Smooth muscle cell (in vitro differentiated cells): ENCODE results near the gene CPN2. TPM values are rescaled to one million over a fixed set of nuclear protein-coding genes. Genes with fewer than 3 reads are reported as not detected.

Experiments used
- DNase-seq: peaks from one replicate; lab custom pipeline; 2025; ENCODE audit not compliant: unreplicated experiment; lab: John Stamatoyannopoulos, UW
- H2AFZ ChIP-seq: fragments of 200-600 bp; sonication (generic); 2 replicates; pipeline ENCODE4 v1.6.0; 2016; ENCODE audit warnings: antibody characterized with exemption, low read depth, mild to moderate bottlenecking
- H3F3A ChIP-seq: fragments of 200-600 bp; sonication (generic); 2 replicates; pipeline ENCODE4 v1.6.0; 2017; ENCODE audit warnings: antibody characterized with exemption, low read depth
- H3K27ac ChIP-seq: fragments of 200-600 bp; sonication (generic); 2 replicates; pipeline ENCODE4 v1.5.1; 2016; ENCODE audit warnings: low read depth, mild to moderate bottlenecking
- H3K27me3 ChIP-seq: fragments of 200-600 bp; sonication (generic); 2 replicates; pipeline ENCODE4 v1.6.1; 2016; ENCODE audit warnings: low read depth, mild to moderate bottlenecking
- H3K36me3 ChIP-seq: fragments of 200-600 bp; sonication (generic); 2 replicates; pipeline ENCODE4 v1.5.1; 2016; ENCODE audit warnings: low read depth
- H3K4me1 ChIP-seq: fragments of 200-600 bp; sonication (generic); 2 replicates; pipeline ENCODE4 v1.5.1; 2016; ENCODE audit warnings: low read depth
- H3K4me2 ChIP-seq: fragments of 200-600 bp; sonication (generic); 2 replicates; pipeline ENCODE4 v1.6.0; 2016; ENCODE audit warnings: mild to moderate bottlenecking
- H3K4me3 ChIP-seq: fragments of 200-600 bp; sonication (generic); 2 replicates; pipeline ENCODE4 v1.5.1; 2016; ENCODE audit warnings: mild to moderate bottlenecking
- H3K79me2 ChIP-seq: fragments of 200-600 bp; sonication (generic); 2 replicates; pipeline ENCODE4 v1.6.0; 2016; ENCODE audit warnings: low read depth, mild to moderate bottlenecking
- H3K9ac ChIP-seq: fragments of 200-600 bp; sonication (generic); 2 replicates; pipeline ENCODE4 v1.6.0; 2016; ENCODE audit warnings: low read depth
- H3K9me3 ChIP-seq: fragments of 200-600 bp; sonication (generic); replicated peaks from 2 replicates; pipeline ENCODE4 v1.5.1; 2016; ENCODE audit warnings: low read depth
- H4K20me1 ChIP-seq: fragments of 200-600 bp; sonication (generic); 2 replicates; pipeline ENCODE4 v1.6.0; 2016; ENCODE audit warnings: low read depth
- WGBS: methylation state at CpG from one replicate; pipeline ENCODE4 v1.1.7; 2016; ENCODE audit warnings: low lambda C conversion rate; 5-methylcytosine and 5-hydroxymethylcytosine counted together
- polyA plus RNA-seq: library from polyadenylated mRNA; unstranded; fragments of >200 nt; fragmentation: Nextera tagmentation; extraction: Ambion mirVana; gene quantifications from 2 replicates; pipeline ENCODE4 v1.2.1, GENCODE V29; 2016
- total RNA-seq: library from RNA; depleted of rRNA; stranded (reverse); fragments of >200 nt; gene quantifications from 2 replicates; pipeline ENCODE4 v1.2.3, GENCODE V29; 2014
- TF ChIP-seq, protein P1 (sequence below): fragments of 200-600 bp; sonication (generic); IDR thresholded peaks from 2 replicates; pipeline ENCODE4 v1.5.1; 2017; ENCODE audit warnings: borderline replicate concordance, mild to moderate bottlenecking, antibody characterized with exemption; ENCODE audit not compliant: insufficient read depth, poor library complexity, severe bottlenecking

Gene CPN2
- total and polyA plus RNA-seq, 2 experiments from 2014 or later, result 0.13 TPM; not detected in 1

DNA sequence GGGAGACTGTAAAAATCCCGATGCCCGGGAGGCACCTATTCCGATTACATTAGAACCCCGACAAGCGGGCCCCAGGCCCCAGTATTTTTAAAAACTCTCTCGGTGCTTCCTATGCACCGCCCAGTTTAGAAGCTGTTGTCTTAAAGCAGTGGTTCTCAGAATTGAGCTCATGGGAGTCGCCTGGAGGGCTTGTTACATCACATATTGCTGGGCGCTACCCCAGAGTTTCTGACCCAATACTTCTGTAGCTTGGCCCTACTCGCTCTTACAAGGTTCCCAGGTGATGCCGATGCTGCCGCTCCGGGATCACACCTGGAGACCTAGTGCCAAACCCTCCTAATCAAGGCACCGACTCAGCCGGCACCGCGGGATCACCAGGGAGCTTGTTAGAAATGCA, 35.2 kb downstream of the CPN2 start:
- Histone ChIP-seq H3K4me2 (peak overlapping the region; percentile 92), H4K20me1 (no peaks in the 10 kb centered on the region), H3K27me3 (peaks cover 15% of the 10 kb centered on the region), H3K4me3 (peak overlapping the region; percentile 46), H3K79me2 (no peaks in the 10 kb centered on the region), H2AFZ (peak overlapping the region; percentile 67), H3K4me1 (peaks cover 11% of the 10 kb centered on the region), H3K9me3 (no peaks in the 10 kb centered on the region), H3K9ac (no peak overlapping the region), H3F3A (peaks cover 4% of the 10 kb centered on the region), H3K36me3 (no peaks in the 10 kb centered on the region), H3K27ac (no peak overlapping the region)
- TF ChIP-seq, protein P1, sequence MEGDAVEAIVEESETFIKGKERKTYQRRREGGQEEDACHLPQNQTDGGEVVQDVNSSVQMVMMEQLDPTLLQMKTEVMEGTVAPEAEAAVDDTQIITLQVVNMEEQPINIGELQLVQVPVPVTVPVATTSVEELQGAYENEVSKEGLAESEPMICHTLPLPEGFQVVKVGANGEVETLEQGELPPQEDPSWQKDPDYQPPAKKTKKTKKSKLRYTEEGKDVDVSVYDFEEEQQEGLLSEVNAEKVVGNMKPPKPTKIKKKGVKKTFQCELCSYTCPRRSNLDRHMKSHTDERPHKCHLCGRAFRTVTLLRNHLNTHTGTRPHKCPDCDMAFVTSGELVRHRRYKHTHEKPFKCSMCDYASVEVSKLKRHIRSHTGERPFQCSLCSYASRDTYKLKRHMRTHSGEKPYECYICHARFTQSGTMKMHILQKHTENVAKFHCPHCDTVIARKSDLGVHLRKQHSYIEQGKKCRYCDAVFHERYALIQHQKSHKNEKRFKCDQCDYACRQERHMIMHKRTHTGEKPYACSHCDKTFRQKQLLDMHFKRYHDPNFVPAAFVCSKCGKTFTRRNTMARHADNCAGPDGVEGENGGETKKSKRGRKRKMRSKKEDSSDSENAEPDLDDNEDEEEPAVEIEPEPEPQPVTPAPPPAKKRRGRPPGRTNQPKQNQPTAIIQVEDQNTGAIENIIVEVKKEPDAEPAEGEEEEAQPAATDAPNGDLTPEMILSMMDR, result no peak
- WGBS, result 25% methylated on average over 17 of the region's 17 CpGs
- DNase-seq, result no peak

DNA sequence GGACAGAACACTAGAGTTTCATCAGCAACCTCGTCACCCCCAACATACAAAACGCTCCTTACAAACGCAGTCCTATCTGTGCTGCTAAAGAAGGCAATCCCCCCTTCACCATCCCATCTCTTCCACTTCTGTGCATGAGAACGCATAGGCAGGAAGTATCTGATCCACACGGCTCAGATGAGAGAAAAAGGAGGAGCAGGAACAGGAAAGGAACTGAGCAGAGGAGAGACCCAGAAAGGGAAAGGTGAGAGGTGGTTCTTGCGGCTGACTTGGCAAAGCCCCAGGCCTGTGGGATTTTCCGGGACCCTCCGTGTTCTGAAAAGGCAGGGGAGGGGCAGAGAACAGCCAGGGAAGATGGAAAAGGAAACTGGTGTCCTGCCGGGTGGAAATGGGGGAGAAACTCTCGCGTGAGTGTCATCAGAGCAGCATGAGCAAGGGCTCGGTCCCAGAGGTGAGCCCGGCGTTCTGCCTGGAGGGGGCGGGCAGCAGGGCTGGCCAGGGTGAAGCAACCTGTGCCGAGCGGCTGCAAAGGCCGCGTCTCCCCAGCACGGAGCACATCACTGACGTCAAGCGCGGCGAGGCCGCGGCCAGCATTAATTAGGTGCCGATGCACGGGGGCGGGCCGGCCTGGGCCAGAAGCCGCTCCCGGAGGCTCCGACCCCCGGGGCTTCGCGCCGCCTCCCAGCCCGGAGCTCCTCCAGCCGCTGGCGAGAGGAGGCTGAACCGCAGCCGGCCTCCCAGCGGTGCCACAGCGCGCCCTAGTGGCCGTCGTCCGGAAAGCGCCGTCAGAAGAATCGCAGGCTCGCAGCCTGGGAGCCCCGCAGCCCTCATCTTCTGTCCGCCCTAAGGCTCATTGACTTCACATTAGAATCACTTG, 35.8 kb downstream of the CPN2 start:
- TF ChIP-seq, protein P1, result peak; percentile 97
- Histone ChIP-seq H3K27ac (no peak overlapping the region), H3K36me3 (no peaks in the 10 kb centered on the region), H3F3A (peaks cover 4% of the 10 kb centered on the region), H2AFZ (peak overlapping the region; percentile 67), H3K4me3 (peak overlapping the region; percentile 46), H3K4me2 (peak overlapping the region; percentile 92), H3K4me1 (peaks cover 11% of the 10 kb centered on the region), H4K20me1 (no peaks in the 10 kb centered on the region), H3K9me3 (no peaks in the 10 kb centered on the region), H3K27me3 (peaks cover 12% of the 10 kb centered on the region), H3K9ac (no peak overlapping the region), H3K79me2 (no peaks in the 10 kb centered on the region)
- WGBS, result 4% methylated on average over 52 of the region's 54 CpGs
- peak; percentile 74 for DNase-seq

DNA sequence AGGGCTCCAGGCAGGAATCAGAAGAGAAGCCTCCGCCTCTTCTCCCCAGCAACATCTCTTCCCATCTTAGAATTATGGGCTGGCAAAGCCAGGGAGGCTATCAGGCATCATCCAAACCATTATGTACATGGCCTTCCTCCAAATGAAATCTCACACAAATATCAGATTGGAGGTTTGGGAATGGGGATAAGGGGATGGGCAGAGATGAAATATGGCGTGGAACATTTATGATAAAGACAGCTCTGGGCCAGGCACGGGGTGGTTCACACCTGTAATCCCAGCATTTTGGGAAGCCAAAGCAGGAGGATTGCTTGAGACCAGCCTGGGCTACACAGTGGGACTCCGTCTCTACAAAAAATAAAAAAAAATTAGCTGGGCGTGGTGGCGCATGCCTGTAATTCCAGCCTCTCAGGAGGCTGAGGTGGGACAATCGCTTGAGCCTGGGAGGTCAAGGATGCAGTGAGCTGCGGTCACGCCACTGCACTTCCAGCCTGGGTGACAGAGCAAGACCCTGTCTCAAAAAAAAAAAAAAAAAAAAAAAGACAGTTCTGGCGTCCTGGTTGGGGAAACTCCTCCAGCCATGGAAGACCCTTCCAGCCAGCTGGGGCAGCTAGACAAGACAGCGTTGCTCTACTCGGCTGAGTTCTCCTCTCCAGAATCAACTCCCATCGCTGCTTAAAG, 36.6 kb downstream of the CPN2 start:
- H3K27ac ChIP-seq, result no peak overlapping the region
- peaks cover 11% of the 10 kb centered on the region for H3K4me1 ChIP-seq
- H3K9me3 ChIP-seq, result no peaks in the 10 kb centered on the region
- peaks cover 12% of the 10 kb centered on the region for H3K27me3 ChIP-seq
- TF ChIP-seq, protein P1, result no peak
- H3K36me3 ChIP-seq, result no peaks in the 10 kb centered on the region
- H3K4me3 ChIP-seq, result no peak overlapping the region
- H3K79me2 ChIP-seq, result no peaks in the 10 kb centered on the region
- 73% methylated on average over 13 of the region's 13 CpGs for WGBS
- no peak overlapping the region for H3K9ac ChIP-seq
- no peak overlapping the region for H2AFZ ChIP-seq
- no peak for DNase-seq
- H4K20me1 ChIP-seq, result no peaks in the 10 kb centered on the region
- H3K4me2 ChIP-seq, result peak overlapping the region; percentile 92
- H3F3A ChIP-seq, result peaks cover 4% of the 10 kb centered on the region
